ENCODE results near the gene RNF145. TPM values are rescaled to one million over a fixed set of nuclear protein-coding genes. Genes with fewer than 3 reads are reported as not detected.

Gene RNF145
- total RNA-seq, 1 experiment from 2014 or later, result 193 TPM

GRCh38 chr5:159198063-159199036 lies 11.0 kb downstream of the RNF145 start:
- no TSS peak for BruUV-seq (replicated peaks)
- Mint-ChIP-seq H3K9me3 (ENCODE audit: low read depth, unreplicated experiment) (no peaks in the 10 kb centered on the region), H3K27ac (ENCODE audit: unreplicated experiment) (peak overlapping the region; percentile 20), H3K36me3 (ENCODE audit: insufficient read depth, unreplicated experiment) (peaks cover 60% of the 10 kb centered on the region), H3K27me3 (ENCODE audit: unreplicated experiment) (no peaks in the 10 kb centered on the region), H3K4me1 (ENCODE audit: low read depth, unreplicated experiment) (peaks cover 44% of the 10 kb centered on the region), H3K4me3 (ENCODE audit: low read depth, unreplicated experiment) (no peak overlapping the region)
- CTCF ChIA-PET, result interaction anchor here (1.1 to 1.5 kb wide), 2 partner anchors 8 to 11 kb away, joined by 4 to 6 read pairs; no protein-coding TSS in a partner anchor
- intact Hi-C loops (cut with micrococcal nuclease; ENCODE audit: unreplicated experiment), result no loop called here
- TF ChIP-seq, protein P1, sequence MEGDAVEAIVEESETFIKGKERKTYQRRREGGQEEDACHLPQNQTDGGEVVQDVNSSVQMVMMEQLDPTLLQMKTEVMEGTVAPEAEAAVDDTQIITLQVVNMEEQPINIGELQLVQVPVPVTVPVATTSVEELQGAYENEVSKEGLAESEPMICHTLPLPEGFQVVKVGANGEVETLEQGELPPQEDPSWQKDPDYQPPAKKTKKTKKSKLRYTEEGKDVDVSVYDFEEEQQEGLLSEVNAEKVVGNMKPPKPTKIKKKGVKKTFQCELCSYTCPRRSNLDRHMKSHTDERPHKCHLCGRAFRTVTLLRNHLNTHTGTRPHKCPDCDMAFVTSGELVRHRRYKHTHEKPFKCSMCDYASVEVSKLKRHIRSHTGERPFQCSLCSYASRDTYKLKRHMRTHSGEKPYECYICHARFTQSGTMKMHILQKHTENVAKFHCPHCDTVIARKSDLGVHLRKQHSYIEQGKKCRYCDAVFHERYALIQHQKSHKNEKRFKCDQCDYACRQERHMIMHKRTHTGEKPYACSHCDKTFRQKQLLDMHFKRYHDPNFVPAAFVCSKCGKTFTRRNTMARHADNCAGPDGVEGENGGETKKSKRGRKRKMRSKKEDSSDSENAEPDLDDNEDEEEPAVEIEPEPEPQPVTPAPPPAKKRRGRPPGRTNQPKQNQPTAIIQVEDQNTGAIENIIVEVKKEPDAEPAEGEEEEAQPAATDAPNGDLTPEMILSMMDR (IDR thresholded peaks at IDR 0.05; ENCODE audit: unreplicated experiment), result no peak
- no peak for DNase-seq

- TF ChIP-seq, protein P1 (IDR thresholded peaks at IDR 0.05; ENCODE audit: unreplicated experiment), result no peak
- Mint-ChIP-seq H3K27me3 (ENCODE audit: unreplicated experiment) (no peaks in the 10 kb centered on the region), H3K4me1 (ENCODE audit: low read depth, unreplicated experiment) (peaks cover 51% of the 10 kb centered on the region), H3K27ac (ENCODE audit: unreplicated experiment) (no peak overlapping the region), H3K9me3 (ENCODE audit: low read depth, unreplicated experiment) (no peaks in the 10 kb centered on the region), H3K36me3 (ENCODE audit: insufficient read depth, unreplicated experiment) (peaks cover 68% of the 10 kb centered on the region), H3K4me3 (ENCODE audit: low read depth, unreplicated experiment) (no peak overlapping the region)
- BruUV-seq (replicated peaks), result no TSS peak
- no peak for DNase-seq
- CTCF ChIA-PET, result no interaction called here
- intact Hi-C loops (cut with micrococcal nuclease; ENCODE audit: unreplicated experiment), result no loop called here
These were observed 13.6 kb downstream of the RNF145 start for GRCh38 chr5:159195775-159196174.

DNA sequence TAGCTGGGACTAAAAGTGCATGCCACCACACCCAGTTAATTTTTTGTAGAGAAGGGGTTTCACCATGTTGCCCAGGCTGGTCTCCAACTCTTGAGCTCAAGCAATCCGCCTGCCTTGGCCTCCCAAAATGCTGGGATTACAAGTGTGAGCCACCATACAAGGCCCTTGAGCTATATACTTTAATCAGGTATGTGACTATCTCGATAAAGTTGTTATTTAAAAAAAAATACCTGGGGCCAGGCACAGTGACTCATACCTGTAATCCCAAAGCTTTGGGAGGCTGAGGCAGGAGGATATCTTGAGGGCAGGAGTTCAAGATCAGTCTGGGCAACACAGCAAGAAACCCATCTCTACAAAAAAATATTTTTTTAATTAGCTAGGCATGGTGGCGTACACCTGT lies 19.2 kb downstream of the RNF145 start:
- TF ChIP-seq, protein P1 (IDR thresholded peaks at IDR 0.05; ENCODE audit: unreplicated experiment), result no peak
- CTCF ChIA-PET, result interaction anchor here (0.8 to 1.7 kb wide), 4 partner anchors 9 to 38 kb away, joined by 3 to 7 read pairs (median 5); no protein-coding TSS in a partner anchor
- Mint-ChIP-seq H3K27me3 (ENCODE audit: unreplicated experiment) (no peaks in the 10 kb centered on the region), H3K27ac (ENCODE audit: unreplicated experiment) (no peak overlapping the region), H3K36me3 (ENCODE audit: insufficient read depth, unreplicated experiment) (peaks cover 55% of the 10 kb centered on the region), H3K4me1 (ENCODE audit: low read depth, unreplicated experiment) (peaks cover 43% of the 10 kb centered on the region), H3K9me3 (ENCODE audit: low read depth, unreplicated experiment) (no peaks in the 10 kb centered on the region), H3K4me3 (ENCODE audit: low read depth, unreplicated experiment) (no peak overlapping the region)
- intact Hi-C loops (cut with micrococcal nuclease; ENCODE audit: unreplicated experiment), result no loop called here
- no TSS peak for BruUV-seq (replicated peaks)
- no peak for DNase-seq

DNA sequence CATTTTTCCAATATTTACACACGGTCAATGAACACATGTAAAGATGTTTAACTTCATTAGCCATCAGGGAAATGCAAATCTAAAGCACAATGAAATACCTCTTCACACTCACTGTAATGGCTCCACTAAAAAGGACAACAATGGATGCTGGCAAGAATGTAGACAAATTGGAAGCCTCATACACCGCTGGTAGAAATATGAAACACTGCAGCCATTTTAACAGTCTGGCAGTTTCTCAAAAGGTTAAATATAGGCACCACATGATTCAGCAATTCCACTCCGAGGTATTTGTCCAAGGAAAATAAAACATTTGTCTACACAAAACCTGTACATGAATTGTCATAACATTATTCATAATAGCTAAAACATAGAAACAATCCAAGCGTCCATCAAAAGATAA lies 20.0 kb downstream of the RNF145 start:
- no peak overlapping the region for H3K27ac Mint-ChIP-seq (ENCODE audit: unreplicated experiment)
- no peaks in the 10 kb centered on the region for H3K27me3 Mint-ChIP-seq (ENCODE audit: unreplicated experiment)
- BruUV-seq (replicated peaks), result no TSS peak
- no peaks in the 10 kb centered on the region for H3K9me3 Mint-ChIP-seq (ENCODE audit: low read depth, unreplicated experiment)
- peaks cover 49% of the 10 kb centered on the region for H3K4me1 Mint-ChIP-seq (ENCODE audit: low read depth, unreplicated experiment)
- H3K4me3 Mint-ChIP-seq (ENCODE audit: low read depth, unreplicated experiment), result no peak overlapping the region
- intact Hi-C loops (cut with micrococcal nuclease; ENCODE audit: unreplicated experiment), result no loop called here
- peaks cover 56% of the 10 kb centered on the region for H3K36me3 Mint-ChIP-seq (ENCODE audit: insufficient read depth, unreplicated experiment)
- DNase-seq, result no peak
- TF ChIP-seq, protein P1 (IDR thresholded peaks at IDR 0.05; ENCODE audit: unreplicated experiment), result no peak
- CTCF ChIA-PET, result interaction anchor here (0.8 to 1.7 kb wide), 4 partner anchors 10 to 38 kb away, joined by 3 to 7 read pairs (median 4); no protein-coding TSS in a partner anchor

Data from Calu3 (cell line).